Measurements from ENCODE around the gene SELE. TPM values are rescaled to one million over a fixed set of nuclear protein-coding genes. Genes with fewer than 3 reads are reported as not detected.
A peak's percentile ranks its signal among the peaks of the same experiment; 100 is the strongest.

The SELE gene
- total RNA-seq, 3 donors from 2014 or later, result 0.35 to 0.67 (median 0.63) TPM

DNA sequence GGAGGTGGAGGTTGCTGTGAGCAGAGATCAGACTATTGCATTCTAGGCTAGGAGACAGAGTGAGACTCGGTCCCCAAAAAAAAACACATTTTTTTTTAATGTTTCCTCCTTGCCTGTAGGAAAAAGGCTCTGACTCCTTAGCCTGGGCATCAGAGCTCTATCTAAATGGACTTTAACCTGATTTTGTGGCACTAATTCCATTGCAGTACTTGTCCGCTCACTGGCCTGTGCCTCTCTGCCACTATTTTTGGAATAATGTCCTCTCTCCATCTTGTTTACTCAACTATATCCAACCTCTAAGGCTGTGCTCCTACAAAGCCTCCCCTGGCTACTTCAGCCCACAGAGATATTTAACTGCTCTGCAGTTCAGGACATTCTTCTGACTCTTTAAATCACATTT, 34.3 kb upstream of the SELE start:
- no peaks in the 10 kb centered on the region for H3K9me3 ChIP-seq
- DNase-seq, result no peak
- intact Hi-C loops (cut with DNase I, micrococcal nuclease), result no loop called here
- ATAC-seq, result no peak
- H3K36me3 ChIP-seq (ENCODE audit: low read depth), result no peaks in the 10 kb centered on the region
- H3K4me1 ChIP-seq (ENCODE audit: low read depth), result peaks cover 14% of the 10 kb centered on the region
- no peak for TF ChIP-seq CTCF (IDR thresholded peaks at IDR 0.05)
- H3K4me3 ChIP-seq, result no peak overlapping the region

- Histone ChIP-seq H3K9me3 (no peaks in the 10 kb centered on the region), H3K36me3 (ENCODE audit: low read depth) (no peaks in the 10 kb centered on the region), H3K4me3 (no peak overlapping the region), H3K4me1 (ENCODE audit: low read depth) (peaks cover 22% of the 10 kb centered on the region)
- TF ChIP-seq CTCF (IDR thresholded peaks at IDR 0.05), result no peak
- DNase-seq (peak in 1 of 3 donors; percentile 12), ATAC-seq (peak; percentile 53)
- intact Hi-C loops (cut with DNase I, micrococcal nuclease), result no loop called here
Observed at GRCh38 chr1:169765580-169766331, 31.9 kb upstream of the SELE start.

DNA sequence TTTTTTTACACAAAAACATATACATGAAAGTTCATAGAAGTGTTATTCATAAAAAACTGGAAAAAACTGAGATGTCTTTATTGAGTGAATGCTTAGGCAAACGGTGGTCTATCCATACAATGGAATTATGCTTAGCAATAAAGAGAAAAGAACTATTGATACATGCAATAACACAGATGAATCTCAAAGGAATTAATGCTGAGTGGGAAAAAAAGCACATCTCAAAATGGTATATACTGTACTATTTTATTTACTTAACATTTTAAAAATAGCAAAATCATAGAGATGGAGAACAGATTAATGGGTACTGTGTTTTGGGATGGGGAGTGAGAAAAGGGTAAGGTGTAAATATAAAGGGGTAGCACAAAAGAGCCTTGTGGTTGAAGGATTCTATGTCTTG, 31.0 kb upstream of the SELE start:
- TF ChIP-seq CTCF (IDR thresholded peaks at IDR 0.05), result no peak
- Histone ChIP-seq H3K36me3 (ENCODE audit: low read depth) (no peaks in the 10 kb centered on the region), H3K4me1 (ENCODE audit: low read depth) (peaks cover 22% of the 10 kb centered on the region), H3K9me3 (no peaks in the 10 kb centered on the region), H3K4me3 (no peak overlapping the region)
- intact Hi-C loops (cut with DNase I, micrococcal nuclease), result no loop called here
- DNase-seq, result no peak
- ATAC-seq, result no peak

GRCh38 chr1:169762699-169763098, 28.8 kb upstream of the SELE start:
- H3K36me3 ChIP-seq (ENCODE audit: low read depth), result no peaks in the 10 kb centered on the region
- DNase-seq (no peak), ATAC-seq (peak; percentile 81)
- no peak for TF ChIP-seq CTCF (IDR thresholded peaks at IDR 0.05)
- intact Hi-C loops (cut with DNase I, micrococcal nuclease), result no loop called here
- peaks cover 22% of the 10 kb centered on the region for H3K4me1 ChIP-seq (ENCODE audit: low read depth)
- H3K4me3 ChIP-seq, result no peak overlapping the region
- no peaks in the 10 kb centered on the region for H3K9me3 ChIP-seq

DNA sequence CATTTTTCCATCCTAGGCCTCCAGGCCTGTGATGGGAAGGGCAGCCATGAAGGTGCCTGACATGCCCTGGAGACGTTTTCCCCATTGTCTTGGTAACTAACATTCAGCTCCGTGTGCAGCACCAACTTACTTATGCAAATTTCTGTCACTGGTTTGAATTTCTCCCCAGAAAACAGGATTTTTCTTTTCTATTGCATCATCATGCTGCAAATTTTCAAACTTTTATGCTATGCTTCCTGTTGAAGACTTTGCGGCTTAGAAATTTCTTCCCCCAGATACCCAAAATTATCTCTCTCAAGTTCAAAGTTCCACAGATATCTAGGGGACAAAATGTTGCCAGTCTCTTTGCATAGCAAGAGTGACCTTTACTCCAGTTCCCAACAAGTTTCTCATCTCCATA, 25.2 kb upstream of the SELE start:
- no peaks in the 10 kb centered on the region for H3K9me3 ChIP-seq
- peaks cover 16% of the 10 kb centered on the region for H3K4me1 ChIP-seq (ENCODE audit: low read depth)
- DNase-seq, result no peak
- no peak for TF ChIP-seq CTCF (IDR thresholded peaks at IDR 0.05)
- H3K4me3 ChIP-seq, result no peak overlapping the region
- H3K36me3 ChIP-seq (ENCODE audit: low read depth), result no peaks in the 10 kb centered on the region
- no peak for ATAC-seq
- intact Hi-C loops (cut with DNase I, micrococcal nuclease), result no loop called here
